NCI-H2107 treated with DMSO at 0.1 percent for 48 hours (cell line): ENCODE data around the gene KCTD5.
"Not testable (repeated sequence)": the region's sequence is repeated elsewhere in the genome, so short reads cannot be mapped to it uniquely, and the experiment has no call there.

Source experiments
- DNase-seq: peaks from one replicate; lab custom pipeline; 2025; ENCODE audit not compliant: unreplicated experiment; lab: John Stamatoyannopoulos, UW

Gene KCTD5

DNA sequence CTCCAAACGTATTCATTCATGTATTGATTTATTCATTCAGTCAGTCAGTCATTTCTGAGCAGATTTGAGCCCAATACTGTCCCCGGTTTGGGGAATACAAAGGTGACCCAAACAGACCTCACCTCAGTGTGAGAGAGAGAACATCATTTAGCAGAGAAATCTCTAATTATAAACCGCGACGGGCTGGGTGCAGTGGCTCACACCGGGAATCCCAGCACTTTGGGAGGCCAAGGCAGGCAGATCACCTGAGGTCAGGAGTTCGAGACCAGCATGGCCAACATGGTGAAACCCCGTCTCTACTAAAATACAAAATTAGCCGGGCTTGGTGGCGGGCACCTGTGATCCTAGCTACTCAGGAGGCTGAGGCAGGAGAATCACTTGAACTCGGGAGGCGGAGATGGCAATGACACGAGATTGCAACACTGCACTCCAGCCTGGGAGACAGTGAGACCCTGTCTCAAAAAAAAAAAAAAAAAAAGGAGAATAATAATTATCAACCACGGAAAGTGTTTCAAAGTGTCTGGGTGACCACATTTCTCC lies 39.4 kb downstream of the KCTD5 start:
- not testable (repeated sequence) for DNase-seq

GRCh38 chr16:2724088-2724676 lies 41.9 kb downstream of the KCTD5 start:
- no peak for DNase-seq

- DNase-seq: no peak
Observed at GRCh38 chr16:2724816-2725348, 42.6 kb downstream of the KCTD5 start.

GRCh38 chr16:2726923-2727322 lies 44.6 kb downstream of the KCTD5 start:
- no peak for DNase-seq

GRCh38 chr16:2728034-2728433 lies 45.7 kb downstream of the KCTD5 start:
- DNase-seq: no peak

DNA sequence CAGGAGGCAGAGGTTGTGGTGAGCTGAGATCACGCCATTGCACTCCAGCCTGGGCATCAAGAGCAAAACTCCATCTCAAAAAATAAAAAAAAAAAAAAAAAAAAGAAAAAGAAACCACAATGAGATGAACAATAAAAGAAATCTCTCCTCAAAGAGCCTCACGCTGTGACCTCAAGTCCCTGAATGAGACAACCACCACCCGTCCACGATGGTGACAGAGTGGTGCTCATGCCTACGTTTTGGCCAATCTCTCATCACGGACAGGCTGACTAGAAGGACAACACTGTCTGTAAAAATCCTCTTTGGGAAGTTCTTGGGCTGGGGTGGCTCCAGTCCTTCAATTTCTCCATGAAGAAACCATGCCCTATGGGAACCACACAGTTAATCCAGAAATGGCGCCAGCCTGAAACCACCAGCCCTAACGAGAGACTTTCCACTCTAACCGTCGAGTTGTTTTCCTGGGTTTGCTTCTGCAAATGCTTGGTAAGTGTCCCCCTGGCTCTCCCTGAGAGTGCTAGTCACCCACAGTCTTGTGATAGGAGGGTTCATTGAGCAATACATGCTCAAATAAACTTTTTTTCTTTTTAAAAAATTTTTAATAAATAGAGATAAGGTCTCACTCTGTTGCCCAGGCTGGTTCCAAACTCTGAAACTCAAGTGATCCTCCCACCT lies 52.7 kb downstream of the KCTD5 start:
- no peak for DNase-seq

GRCh38 chr16:2736476-2737237 lies 54.3 kb downstream of the KCTD5 start:
- DNase-seq: no peak

GRCh38 chr16:2737238-2737605 lies 54.9 kb downstream of the KCTD5 start:
- no peak for DNase-seq

GRCh38 chr16:2737895-2738418 lies 55.6 kb downstream of the KCTD5 start:
- DNase-seq: no peak

- DNase-seq: no peak
Observed at GRCh38 chr16:2738615-2739014, 56.3 kb downstream of the KCTD5 start.

GRCh38 chr16:2739625-2740430 lies 57.5 kb downstream of the KCTD5 start:
- DNase-seq: no peak

GRCh38 chr16:2740476-2740875 lies 58.2 kb downstream of the KCTD5 start:
- DNase-seq: no peak

GRCh38 chr16:2741168-2741567 lies 58.8 kb downstream of the KCTD5 start:
- no peak for DNase-seq

- no peak for DNase-seq
Observed at GRCh38 chr16:2742323-2743006, 60.1 kb downstream of the KCTD5 start.

GRCh38 chr16:2743007-2743810 lies 60.9 kb downstream of the KCTD5 start:
- no peak for DNase-seq

DNA sequence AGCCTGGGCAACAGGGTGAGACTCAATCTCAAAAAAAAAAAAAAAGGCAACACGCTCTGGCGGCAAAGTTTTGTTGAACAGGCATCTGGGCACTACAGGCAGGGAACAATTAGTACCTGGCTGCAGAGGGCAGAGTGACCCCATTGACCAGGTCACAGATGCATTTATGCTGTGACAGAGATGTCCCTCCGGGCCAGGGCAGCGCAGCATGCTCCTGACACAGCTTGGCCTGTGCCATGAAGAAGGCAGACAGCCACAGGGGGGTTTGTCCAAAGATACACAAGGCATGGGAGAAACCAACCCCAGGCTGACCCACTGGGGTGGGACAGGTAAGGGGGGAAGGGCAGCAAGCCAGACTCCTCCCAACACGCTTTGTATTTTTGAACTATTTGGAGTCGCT lies 62.4 kb downstream of the KCTD5 start:
- no peak for DNase-seq

DNA sequence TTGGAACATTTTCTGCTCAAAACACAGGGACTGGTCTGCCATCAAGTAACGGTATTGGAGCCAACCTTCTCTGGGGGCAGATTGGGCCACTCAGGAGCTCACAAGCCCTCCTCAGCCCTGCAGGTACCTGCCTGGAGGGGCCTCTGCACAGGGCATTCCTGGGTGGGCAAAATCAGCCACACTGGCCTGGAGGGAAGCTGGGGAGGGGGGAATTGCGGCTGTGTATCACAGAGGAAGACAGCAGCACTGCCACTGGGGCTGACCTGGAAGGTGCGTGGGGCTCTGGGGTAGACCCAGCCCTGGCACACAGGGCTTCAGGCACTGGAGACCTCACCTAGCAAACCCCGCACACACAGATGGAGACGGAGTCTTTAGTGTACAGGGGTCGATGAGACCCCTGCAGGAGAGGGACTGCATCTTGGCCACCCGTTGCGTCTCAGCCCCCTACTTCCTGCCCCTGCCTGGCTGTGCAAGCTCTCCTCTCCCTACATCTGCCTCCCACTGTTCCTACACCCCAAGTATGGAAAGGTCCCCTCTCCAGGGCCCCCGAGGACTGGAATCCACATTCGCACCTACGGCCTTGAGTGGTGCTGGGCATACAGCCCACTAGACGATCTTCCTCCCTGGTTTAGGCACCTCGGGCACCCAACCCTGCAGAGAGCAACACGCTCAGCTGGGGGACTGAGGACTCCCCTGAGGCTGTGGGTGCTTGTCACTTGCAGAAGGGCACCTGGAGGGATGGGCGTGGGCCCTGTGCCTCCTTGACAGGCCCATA lies 63.0 kb downstream of the KCTD5 start:
- no peak for DNase-seq

- DNase-seq: no peak
Observed at GRCh38 chr16:2745961-2746360, 63.6 kb downstream of the KCTD5 start.
